Cardiac septum (tissue), 1 donor: ENCODE results near the gene LRRC4C. TPM values are rescaled to one million over a fixed set of nuclear protein-coding genes. Genes with fewer than 3 reads are reported as not detected.

Experiments used
- DNase-seq: peaks from one replicate; pipeline ENCODE4 v3.0.0-alpha.2; 2020; ENCODE audit warnings: low spot score
- intact Hi-C: fragments of 100-400 bp; cut with DNase I; formaldehyde crosslinking; loops from one replicate; pipeline ENCODE4 v1.14.0; 2022
- total RNA-seq: library from RNA; stranded (reverse); fragmentation: NEBNext Ultra II Directional; extraction: Animal tissue kit (Norgen Biotek cat#: 25700); gene quantifications from one replicate; pipeline ENCODE4 v1.2.1, GENCODE V29; 2021
- donor health status: DM: no; HTN: no; CAD: no.

Gene LRRC4C
- total RNA-seq, 1 donor from 2014 or later = 0.43 TPM

GRCh38 chr11:41190437-41191082 is 268.9 kb downstream of the LRRC4C start:
- DNase-seq = no peak
- intact Hi-C loops = no loop called here

GRCh38 chr11:41189701-41190436 is 269.6 kb downstream of the LRRC4C start:
- intact Hi-C loops = no loop called here
- no peak for DNase-seq

- intact Hi-C loops = no loop called here
- no peak for DNase-seq
Observed at GRCh38 chr11:41177791-41178190, 281.7 kb downstream of the LRRC4C start.

GRCh38 chr11:41175304-41175972 is 284.0 kb downstream of the LRRC4C start:
- DNase-seq = no peak
- intact Hi-C loops = no loop called here

- DNase-seq = no peak
- intact Hi-C loops = no loop called here
Observed at GRCh38 chr11:41146326-41146725, 313.1 kb downstream of the LRRC4C start.

GRCh38 chr11:41145420-41145819 is 314.0 kb downstream of the LRRC4C start:
- intact Hi-C loops = no loop called here
- no peak for DNase-seq

- DNase-seq = no peak
- intact Hi-C loops = no loop called here
Observed at GRCh38 chr11:41134971-41135370, 324.5 kb downstream of the LRRC4C start.

- no peak for DNase-seq
- intact Hi-C loops = no loop called here
Observed at GRCh38 chr11:41133023-41133422, 326.4 kb downstream of the LRRC4C start.

- intact Hi-C loops = no loop called here
- no peak for DNase-seq
Observed at GRCh38 chr11:41121600-41121999, 337.9 kb downstream of the LRRC4C start.

- no peak for DNase-seq
- intact Hi-C loops = no loop called here
Observed at GRCh38 chr11:41119484-41119883, 340.0 kb downstream of the LRRC4C start.

GRCh38 chr11:41118521-41118920 is 340.9 kb downstream of the LRRC4C start:
- intact Hi-C loops = no loop called here
- DNase-seq = no peak

- no peak for DNase-seq
- intact Hi-C loops = no loop called here
Observed at GRCh38 chr11:41116970-41117369, 342.5 kb downstream of the LRRC4C start.

- no peak for DNase-seq
- intact Hi-C loops = no loop called here
Observed at GRCh38 chr11:41115066-41115465, 344.4 kb downstream of the LRRC4C start.

GRCh38 chr11:41113160-41113559 is 346.3 kb downstream of the LRRC4C start:
- intact Hi-C loops = no loop called here
- no peak for DNase-seq

- intact Hi-C loops = no loop called here
Observed at GRCh38 chr11:41110527-41110926, 348.9 kb downstream of the LRRC4C start.

GRCh38 chr11:41102471-41102870 is 357.0 kb downstream of the LRRC4C start:
- DNase-seq = no peak
- intact Hi-C loops = no loop called here

More at GRCh38 chr11:41110527-41110926, 348.9 kb downstream of the LRRC4C start:
- DNase-seq = no peak

GRCh38 chr11:41099654-41100053 is 359.8 kb downstream of the LRRC4C start:
- intact Hi-C loops = no loop called here
- DNase-seq = no peak

- intact Hi-C loops = no loop called here
Observed at GRCh38 chr11:41085123-41085522, 374.3 kb downstream of the LRRC4C start.

GRCh38 chr11:41081756-41082285 is 377.6 kb downstream of the LRRC4C start:
- intact Hi-C loops = no loop called here
- DNase-seq = no peak

More at GRCh38 chr11:41085123-41085522, 374.3 kb downstream of the LRRC4C start:
- no peak for DNase-seq

GRCh38 chr11:41074318-41074717 is 385.1 kb downstream of the LRRC4C start:
- intact Hi-C loops = no loop called here
- DNase-seq = no peak
